OCI-LY7 (cell line): Measurements from ENCODE around the gene GAB3. TPM values are rescaled to one million over a fixed set of nuclear protein-coding genes. Genes with fewer than 3 reads are reported as not detected.

Source experiments
- BruUV-seq: library from RNA; stranded (reverse); fragments of 400-500 nt; replicated peaks from 2 replicates; lab custom pipeline; 2021; lab: Mats Ljungman, UMichigan
- CTCF ChIA-PET: fragments of 300-600 bp; sonication (Branson Sonifier 250); formaldehyde crosslinking; loops from one replicate; lab custom pipeline; 2022; ENCODE audit warnings: antibody characterized with exemption; ENCODE audit not compliant: unreplicated experiment; lab: Charles Lee
- POLR2A ChIA-PET: fragments of 300-600 bp; sonication (Branson Sonifier 250); formaldehyde crosslinking; loops from one replicate; lab custom pipeline; 2022; ENCODE audit warnings: antibody characterized with exemption; lab: Charles Lee
- DNase-seq: peaks from one replicate; pipeline ENCODE4 v3.0.0-alpha.2; 2015; ENCODE audit warnings: low spot score
- H2AFZ ChIP-seq: fragments of 200-600 bp; sonication (generic), shearing (Covaris generic); 2 replicates; pipeline ENCODE4 v1.6.1; 2014; ENCODE audit warnings: mild to moderate bottlenecking, antibody characterized with exemption, low read length, moderate library complexity
- H3K27ac ChIP-seq: fragments of 200-600 bp; sonication (generic); 2 replicates; pipeline ENCODE4 v1.5.1; 2014; ENCODE audit warnings: mixed run types, low read depth, mild to moderate bottlenecking, moderate library complexity, low read length, inconsistent platforms; ENCODE audit not compliant: poor library complexity, severe bottlenecking
- H3K36me3 ChIP-seq: fragments of 200-600 bp; sonication (generic); 2 replicates; pipeline ENCODE4 v1.6.1; 2014; ENCODE audit warnings: mild to moderate bottlenecking, antibody characterized with exemption, low read length, moderate library complexity, mixed read lengths; ENCODE audit not compliant: insufficient read depth
- H3K4me1 ChIP-seq: fragments of 200-600 bp; sonication (generic); 2 replicates; pipeline ENCODE4 v1.5.1; 2014; ENCODE audit warnings: mild to moderate bottlenecking, low read length; ENCODE audit not compliant: insufficient read depth, poor library complexity, severe bottlenecking
- H3K4me2 ChIP-seq: fragments of 200-600 bp; sonication (generic); 2 replicates; pipeline ENCODE4 v1.6.1; 2014; ENCODE audit warnings: mild to moderate bottlenecking, low read length
- H3K4me3 ChIP-seq: fragments of 200-600 bp; sonication (generic); 2 replicates; pipeline ENCODE4 v1.5.1; 2014; ENCODE audit warnings: mild to moderate bottlenecking, low read depth, low read length; ENCODE audit not compliant: poor library complexity, severe bottlenecking
- H3K79me2 ChIP-seq: fragments of 200-600 bp; sonication (generic); 2 replicates; pipeline ENCODE4 v1.6.1; 2016; ENCODE audit warnings: low read depth, mild to moderate bottlenecking, low read length, moderate library complexity, mixed read lengths; ENCODE audit not compliant: insufficient read depth
- H3K9me2 ChIP-seq: fragments of 200-600 bp; sonication (generic); 2 replicates; pipeline ENCODE4 v1.6.1; 2016; ENCODE audit warnings: mild to moderate bottlenecking, low read length, mixed read lengths; ENCODE audit not compliant: insufficient read depth
- H3K9me3 ChIP-seq: fragments of 200-600 bp; sonication (generic); 2 replicates; pipeline ENCODE4 v1.6.1; 2014; ENCODE audit warnings: mild to moderate bottlenecking, mixed run types, low read length, mixed read lengths
- H4K20me1 ChIP-seq: fragments of 200-600 bp; sonication (generic); 2 replicates; pipeline ENCODE4 v1.6.1; 2014; ENCODE audit warnings: mild to moderate bottlenecking, antibody characterized with exemption, low read length, moderate library complexity, mixed read lengths; ENCODE audit not compliant: insufficient read depth
- CTCF ChIP-seq: fragments of 200-600 bp; sonication (generic); conservative IDR thresholded peaks from 2 replicates; pipeline ENCODE4 v1.5.1; 2014; ENCODE audit warnings: mild to moderate bottlenecking, antibody characterized with exemption, low read length, moderate library complexity, mixed read lengths
- EZH2phosphoT487 ChIP-seq: fragments of 200-600 bp; sonication (generic); IDR thresholded peaks from 2 replicates; pipeline ENCODE4 v1.6.1; 2018; ENCODE audit warnings: low read depth, borderline replicate concordance, mild to moderate bottlenecking, mixed run types, antibody characterized with exemption, low read length, moderate library complexity, mixed read lengths
- intact Hi-C: fragments of 100-400 bp; cut with micrococcal nuclease; formaldehyde crosslinking; loops from one replicate; pipeline ENCODE4 v1.10.0; 2022; ENCODE audit not compliant: unreplicated experiment
- total RNA-seq, 2 experiments: library from RNA; depleted of rRNA in 1 of 2; stranded (reverse); fragments of >200 nt in 1 of 2; shearing (Covaris generic) in 1 of 2; gene quantifications; 2 replicates each; pipeline ENCODE4 v1.2.3, GENCODE V29; 2014 to 2022

The GAB3 gene
- total RNA-seq, 2 experiments from 2014 or later: 0.09 to 0.38 TPM

- no peaks in the 10 kb centered on the region for H4K20me1 ChIP-seq
- ChIA-PET POLR2A (no interaction called here), CTCF (no interaction called here)
- no peaks in the 10 kb centered on the region for H3K9me3 ChIP-seq
- no TSS peak for BruUV-seq
- DNase-seq: no peak
- H3K79me2 ChIP-seq: no peaks in the 10 kb centered on the region
- no peaks in the 10 kb centered on the region for H3K36me3 ChIP-seq
- no peak overlapping the region for H3K4me3 ChIP-seq
- H3K4me1 ChIP-seq: no peaks in the 10 kb centered on the region
- intact Hi-C loops: no loop called here
- H3K27ac ChIP-seq: no peak overlapping the region
- no peaks in the 10 kb centered on the region for H3K9me2 ChIP-seq
- TF ChIP-seq CTCF (no peak), EZH2phosphoT487 (no peak)
- no peak overlapping the region for H2AFZ ChIP-seq
- H3K4me2 ChIP-seq: no peak overlapping the region
Observed at GRCh38 chrX:154653048-154653401, 97.9 kb downstream of the GAB3 start.

GRCh38 chrX:154652311-154653047 is 98.4 kb downstream of the GAB3 start:
- H2AFZ ChIP-seq: no peak overlapping the region
- H3K79me2 ChIP-seq: no peaks in the 10 kb centered on the region
- no peaks in the 10 kb centered on the region for H3K36me3 ChIP-seq
- H4K20me1 ChIP-seq: no peaks in the 10 kb centered on the region
- H3K4me2 ChIP-seq: no peak overlapping the region
- H3K4me3 ChIP-seq: no peak overlapping the region
- no peak for DNase-seq
- H3K27ac ChIP-seq: no peak overlapping the region
- no peaks in the 10 kb centered on the region for H3K9me3 ChIP-seq
- intact Hi-C loops: no loop called here
- TF ChIP-seq EZH2phosphoT487 (no peak), CTCF (no peak)
- H3K9me2 ChIP-seq: no peaks in the 10 kb centered on the region
- BruUV-seq: no TSS peak
- ChIA-PET POLR2A (no interaction called here), CTCF (no interaction called here)
- H3K4me1 ChIP-seq: no peaks in the 10 kb centered on the region

- Histone ChIP-seq H3K4me1 (no peaks in the 10 kb centered on the region), H2AFZ (no peak overlapping the region), H4K20me1 (no peaks in the 10 kb centered on the region), H3K4me2 (no peak overlapping the region), H3K27ac (no peak overlapping the region), H3K9me2 (no peaks in the 10 kb centered on the region), H3K79me2 (no peaks in the 10 kb centered on the region), H3K4me3 (no peak overlapping the region), H3K9me3 (no peaks in the 10 kb centered on the region), H3K36me3 (no peaks in the 10 kb centered on the region)
- no peak for DNase-seq
- intact Hi-C loops: no loop called here
- ChIA-PET CTCF (no interaction called here), POLR2A (no interaction called here)
- BruUV-seq: no TSS peak
- TF ChIP-seq CTCF (no peak), EZH2phosphoT487 (no peak)
Observed at GRCh38 chrX:154650221-154650510, 100.7 kb downstream of the GAB3 start.
